Endothelial cell of umbilical vein (primary cell): Measurements from ENCODE around the gene CA11. TPM values are rescaled to one million over a fixed set of nuclear protein-coding genes. Genes with fewer than 3 reads are reported as not detected.

Source experiments
- BruUV-seq: library from RNA; stranded (reverse); fragments of 400-500 nt; replicated peaks from 2 replicates; lab custom pipeline; 2021; lab: Mats Ljungman, UMichigan
- CTCF ChIA-PET: fragments of 300-600, 350-600 bp; sonication (Branson Sonifier 250); formaldehyde crosslinking; loops from one replicate; lab custom pipeline; 2021; ENCODE audit warnings: antibody characterized with exemption, inconsistent platforms; lab: Charles Lee
- POLR2A ChIA-PET: fragments of 300-600, 350-600 bp; sonication (Branson Sonifier 250); formaldehyde crosslinking; loops from one replicate; lab custom pipeline; 2021; ENCODE audit warnings: antibody characterized with exemption, inconsistent platforms; lab: Charles Lee
- DNase-seq: peaks from one replicate; pipeline ENCODE4 v3.0.0-alpha.2; 2011; ENCODE audit warnings: low read depth, low spot score
- FAIRE-seq: peaks from 2 replicates; lab custom pipeline; 2011; peaks lifted over from hg19 to GRCh38; lab: Jason Lieb, UNC
- H2AFZ ChIP-seq: 2 replicates; pipeline ENCODE4 v1.6.0; 2012; ENCODE audit warnings: low read depth, low read length, control low read depth, inconsistent platforms
- H3K27ac ChIP-seq: 2 replicates; pipeline ENCODE4 v1.5.1; 2011; ENCODE audit warnings: low read depth, mild to moderate bottlenecking, control low read depth, low read length, moderate library complexity; ENCODE audit not compliant: insufficient read depth
- H3K27me3 ChIP-seq, 2 experiments: 2 replicates each; pipeline versions ENCODE4 v1.6.0 to v1.6.1; 2011; ENCODE audit warnings: low read length in 2 of 2, mixed read lengths in 1 of 2; ENCODE audit not compliant: control insufficient read depth in 2 of 2, insufficient read depth in 2 of 2
- H3K36me3 ChIP-seq, 2 experiments: 2 replicates in 1 of 2; 3 replicates in 1 of 2; pipeline ENCODE4 v1.5.1; 2011; ENCODE audit warnings: low read length in 2 of 2, mild to moderate bottlenecking in 1 of 2, moderate library complexity in 1 of 2; ENCODE audit not compliant: control insufficient read depth in 2 of 2, insufficient read depth in 2 of 2; ENCODE audit errors: extremely low read depth in 1 of 2
- H3K4me1 ChIP-seq: 3 replicates; pipeline ENCODE4 v1.5.1; 2011; ENCODE audit warnings: mild to moderate bottlenecking, low read length; ENCODE audit not compliant: control insufficient read depth, insufficient read depth; ENCODE audit errors: extremely low read depth
- H3K4me2 ChIP-seq: 2 replicates; pipeline ENCODE4 v1.6.1; 2011; ENCODE audit warnings: low read length, control low read depth, mixed read lengths; ENCODE audit not compliant: insufficient read depth
- H3K4me3 ChIP-seq, 3 experiments: fragments of 200-600 bp in 1 of 3; sonication (generic), shearing (Covaris generic) in 1 of 3; replicated peaks in 1 of 3; 2 replicates each; pipeline ENCODE4 v1.5.1; 2011 to 2016; ENCODE audit warnings: control low read depth in 3 of 3, low read length in 3 of 3, mild to moderate bottlenecking in 2 of 3, inconsistent platforms in 1 of 3, low read depth in 1 of 3, moderate library complexity in 1 of 3; ENCODE audit not compliant: insufficient read depth in 1 of 3
- H3K79me2 ChIP-seq: 2 replicates; pipeline ENCODE4 v1.6.0; 2012; ENCODE audit warnings: low read length, inconsistent platforms; ENCODE audit not compliant: control insufficient read depth, insufficient read depth
- H3K9ac ChIP-seq: replicated peaks from 2 replicates; pipeline ENCODE3; 2011; ENCODE audit warnings: low read length, control low read depth; ENCODE audit not compliant: insufficient read depth; ENCODE audit errors: extremely low read depth
- H3K9me1 ChIP-seq: replicated peaks from 3 replicates; pipeline ENCODE4 v1.6.0; 2011; ENCODE audit warnings: mild to moderate bottlenecking, low read length; ENCODE audit not compliant: control insufficient read depth, insufficient read depth; ENCODE audit errors: extremely low read depth
- H3K9me3 ChIP-seq: replicated peaks from 2 replicates; pipeline ENCODE4 v1.5.1; 2012; ENCODE audit warnings: low read length, inconsistent platforms; ENCODE audit not compliant: control insufficient read depth, insufficient read depth
- H4K20me1 ChIP-seq: replicated peaks from 2 replicates; pipeline ENCODE3; 2011; ENCODE audit warnings: mild to moderate bottlenecking, low read length; ENCODE audit not compliant: control insufficient read depth, insufficient read depth; ENCODE audit errors: extremely low read depth
- EZH2 ChIP-seq: IDR thresholded peaks from 2 replicates; pipeline ENCODE4 v1.6.1; 2012; ENCODE audit warnings: borderline replicate concordance, low read depth, mild to moderate bottlenecking, moderate library complexity, low read length, inconsistent platforms; ENCODE audit not compliant: severe bottlenecking
- FOS ChIP-seq: IDR thresholded peaks from 2 replicates; pipeline ENCODE4 v1.6.1; 2011; ENCODE audit warnings: mild to moderate bottlenecking, low read length, moderate library complexity, borderline replicate concordance; ENCODE audit not compliant: insufficient read depth
- GATA2 ChIP-seq: IDR thresholded peaks from 2 replicates; pipeline ENCODE4 v1.7.0; 2011; ENCODE audit warnings: low read depth, mild to moderate bottlenecking, moderate library complexity, mixed read lengths, low read length; ENCODE audit not compliant: insufficient read length, insufficient read depth
- JUN ChIP-seq: IDR thresholded peaks from 2 replicates; pipeline ENCODE4 v1.6.1; 2011; ENCODE audit warnings: borderline replicate concordance, low read depth; ENCODE audit not compliant: insufficient read length, insufficient read depth
- MYC ChIP-seq: IDR thresholded peaks from one replicate; pipeline ENCODE4 v1.6.1; 2011; ENCODE audit warnings: mild to moderate bottlenecking, low read depth, low read length
- POLR2A ChIP-seq: IDR thresholded peaks from 2 replicates; pipeline ENCODE4 v1.6.1; 2012; ENCODE audit warnings: low read depth, mild to moderate bottlenecking, control low read depth, low read length
- POLR2AphosphoS5 ChIP-seq: IDR thresholded peaks from 2 replicates; pipeline ENCODE4 v1.6.1; 2012; ENCODE audit warnings: low read depth, mild to moderate bottlenecking, control low read depth, low read length, moderate library complexity; ENCODE audit not compliant: insufficient read depth
- dilution Hi-C: fragments of 300-500 bp; cut with MboI; formaldehyde crosslinking; loops from one replicate; pipeline ENCODE4 v1.15.0; 2019; ENCODE audit warnings: low sequenced_read_pairs; ENCODE audit not compliant: extremely low pct_ligation_motif_present
- intact Hi-C: fragments of 100-400 bp; cut with micrococcal nuclease; formaldehyde crosslinking; loops from one replicate; pipeline ENCODE4 v1.10.0; 2022
- polyA plus RNA-seq, 4 experiments: library from polyadenylated mRNA; depleted of rRNA in 3 of 4; stranded (reverse) in 3 of 4; unstranded in 1 of 4; fragments of >200 nt; gene quantifications; 2 replicates each; pipeline versions ENCODE4 v1.2.1 to v1.2.3, GENCODE V29; 2011 to 2012; ENCODE audit warnings: missing spikeins in 1 of 4
- total RNA-seq: library from RNA; stranded (reverse); gene quantifications from 2 replicates; pipeline ENCODE4 v1.2.3, GENCODE V29; 2021
- TF ChIP-seq, protein P1 (sequence below), 2 donors: IDR thresholded peaks; 1 replicate in 1 of 2; 2 replicates in 1 of 2; pipeline ENCODE4 v1.5.1; 2011; ENCODE audit warnings: low read length in 2 of 2, mild to moderate bottlenecking in 2 of 2, moderate library complexity in 2 of 2, control low read depth in 1 of 2, inconsistent platforms in 1 of 2, low read depth in 1 of 2; ENCODE audit not compliant: insufficient read depth in 1 of 2; ENCODE audit errors: extremely low read depth in 1 of 2
- TF ChIP-seq, protein P2 (sequence below): IDR thresholded peaks from 2 replicates; pipeline ENCODE4 v1.6.1; 2011; ENCODE audit not compliant: insufficient read depth, insufficient read length

The CA11 gene
- total and polyA plus RNA-seq, 2 donors (not counting 3 experiments of a cell fraction or from before 2014, with no cell fraction given): 2.8 to 4.7 TPM

DNA sequence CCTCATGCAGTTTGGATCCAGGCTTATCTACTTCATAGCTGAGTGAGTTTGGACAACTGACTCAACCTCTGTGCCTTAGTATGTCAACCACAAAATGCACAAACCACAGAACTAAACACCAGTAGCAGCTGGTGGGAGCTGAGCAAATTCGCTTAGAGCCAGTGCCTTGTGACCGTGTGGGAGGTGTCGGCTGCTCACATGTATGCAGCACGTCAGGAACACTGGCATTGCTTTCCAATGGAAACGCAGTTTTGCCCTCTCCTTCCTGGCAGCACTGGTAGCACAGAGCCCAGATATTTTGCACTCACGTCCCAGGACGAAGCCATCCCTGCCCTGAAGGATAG is 35.1 kb upstream of the CA11 start:
- no peaks in the 10 kb centered on the region for H3K9me3 ChIP-seq
- no peak overlapping the region for H3K4me2 ChIP-seq
- ChIA-PET CTCF (no interaction called here), POLR2A (no interaction called here)
- TF ChIP-seq MYC (no peak), GATA2 (no peak), POLR2A (no peak), EZH2 (no peak)
- TF ChIP-seq, protein P1, sequence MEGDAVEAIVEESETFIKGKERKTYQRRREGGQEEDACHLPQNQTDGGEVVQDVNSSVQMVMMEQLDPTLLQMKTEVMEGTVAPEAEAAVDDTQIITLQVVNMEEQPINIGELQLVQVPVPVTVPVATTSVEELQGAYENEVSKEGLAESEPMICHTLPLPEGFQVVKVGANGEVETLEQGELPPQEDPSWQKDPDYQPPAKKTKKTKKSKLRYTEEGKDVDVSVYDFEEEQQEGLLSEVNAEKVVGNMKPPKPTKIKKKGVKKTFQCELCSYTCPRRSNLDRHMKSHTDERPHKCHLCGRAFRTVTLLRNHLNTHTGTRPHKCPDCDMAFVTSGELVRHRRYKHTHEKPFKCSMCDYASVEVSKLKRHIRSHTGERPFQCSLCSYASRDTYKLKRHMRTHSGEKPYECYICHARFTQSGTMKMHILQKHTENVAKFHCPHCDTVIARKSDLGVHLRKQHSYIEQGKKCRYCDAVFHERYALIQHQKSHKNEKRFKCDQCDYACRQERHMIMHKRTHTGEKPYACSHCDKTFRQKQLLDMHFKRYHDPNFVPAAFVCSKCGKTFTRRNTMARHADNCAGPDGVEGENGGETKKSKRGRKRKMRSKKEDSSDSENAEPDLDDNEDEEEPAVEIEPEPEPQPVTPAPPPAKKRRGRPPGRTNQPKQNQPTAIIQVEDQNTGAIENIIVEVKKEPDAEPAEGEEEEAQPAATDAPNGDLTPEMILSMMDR (IDR thresholded peaks at IDR 0.05; ENCODE audit: extremely low read depth in 1 of 2, insufficient read depth in 1 of 2, low read depth in 1 of 2, low read length in 2 of 2): no peak
- no peak overlapping the region for H3K9ac ChIP-seq
- no TSS peak for BruUV-seq
- no peak for FAIRE-seq
- no peaks in the 10 kb centered on the region for H3K9me1 ChIP-seq
- H3K27ac ChIP-seq: no peak overlapping the region
- H3K36me3 ChIP-seq: no peaks in the 10 kb centered on the region
- H3K27me3 ChIP-seq: no peaks in the 10 kb centered on the region
- intact Hi-C loops: no loop called here
- no peaks in the 10 kb centered on the region for H4K20me1 ChIP-seq
- H2AFZ ChIP-seq: no peak overlapping the region
- dilution Hi-C loops: no loop called here
- H3K79me2 ChIP-seq: no peaks in the 10 kb centered on the region
- no peak for DNase-seq
- H3K4me1 ChIP-seq: no peaks in the 10 kb centered on the region
- H3K4me3 ChIP-seq: no peak overlapping the region

DNA sequence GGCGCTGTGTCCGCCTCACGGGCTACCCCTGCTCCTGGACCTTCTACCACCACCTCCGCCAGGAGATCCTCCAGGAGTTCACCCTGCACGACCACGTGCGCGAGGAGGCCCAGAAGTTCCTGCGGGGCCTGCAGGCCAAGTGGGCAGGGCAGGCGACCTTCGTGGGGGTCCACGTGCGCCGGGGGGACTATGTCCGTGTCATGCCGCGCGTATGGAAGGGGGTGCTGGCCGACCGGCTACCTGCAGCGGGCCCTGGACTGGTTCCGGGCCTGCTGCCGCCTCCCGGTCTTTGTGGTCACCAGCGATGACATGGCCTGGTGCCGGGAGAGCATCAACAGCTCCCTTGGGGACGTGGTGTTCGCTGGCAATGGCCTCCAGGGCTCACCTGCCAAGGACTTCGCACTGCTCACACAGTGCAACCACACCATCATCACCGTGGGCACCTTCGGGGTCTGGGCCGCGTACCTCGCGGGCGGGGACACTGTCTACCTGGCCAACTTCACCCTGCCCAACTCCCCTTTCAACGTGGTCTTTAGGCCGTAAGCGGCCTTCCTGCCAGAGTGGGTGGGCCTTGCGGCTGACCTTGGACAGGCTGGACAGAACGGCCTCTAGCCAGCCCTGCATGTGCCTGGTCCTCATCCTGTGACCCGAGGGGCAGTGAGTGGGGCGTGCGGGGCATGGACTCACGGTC is 34.6 kb upstream of the CA11 start:
- FAIRE-seq (no peak), DNase-seq (no peak)
- intact Hi-C loops (no loop called here), dilution Hi-C loops (no loop called here)
- Histone ChIP-seq H4K20me1 (no peaks in the 10 kb centered on the region), H3K4me2 (no peak overlapping the region), H3K4me3 (no peak overlapping the region), H3K9me3 (no peaks in the 10 kb centered on the region), H3K4me1 (no peaks in the 10 kb centered on the region), H3K27ac (no peak overlapping the region), H3K27me3 (no peaks in the 10 kb centered on the region), H3K9ac (no peak overlapping the region), H3K9me1 (no peaks in the 10 kb centered on the region), H3K36me3 (no peaks in the 10 kb centered on the region), H3K79me2 (no peaks in the 10 kb centered on the region), H2AFZ (no peak overlapping the region)
- CTCF ChIA-PET: no interaction called here
- no TSS peak for BruUV-seq
- TF ChIP-seq, protein P1 (IDR thresholded peaks at IDR 0.05; ENCODE audit: extremely low read depth in 1 of 2, insufficient read depth in 1 of 2, low read depth in 1 of 2, low read length in 2 of 2): no peak
- TF ChIP-seq, protein P2, sequence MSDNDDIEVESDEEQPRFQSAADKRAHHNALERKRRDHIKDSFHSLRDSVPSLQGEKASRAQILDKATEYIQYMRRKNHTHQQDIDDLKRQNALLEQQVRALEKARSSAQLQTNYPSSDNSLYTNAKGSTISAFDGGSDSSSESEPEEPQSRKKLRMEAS: no peak
- TF ChIP-seq JUN: no peak
- TF ChIP-seq MYC: no peak
- TF ChIP-seq POLR2AphosphoS5: no peak
- TF ChIP-seq POLR2A: no peak
- no peak for TF ChIP-seq GATA2
- no peak for TF ChIP-seq FOS
- no peak for TF ChIP-seq EZH2
- POLR2A ChIA-PET: no interaction called here
